ENCODE measurements around the gene MYMK.

The MYMK gene

DNA sequence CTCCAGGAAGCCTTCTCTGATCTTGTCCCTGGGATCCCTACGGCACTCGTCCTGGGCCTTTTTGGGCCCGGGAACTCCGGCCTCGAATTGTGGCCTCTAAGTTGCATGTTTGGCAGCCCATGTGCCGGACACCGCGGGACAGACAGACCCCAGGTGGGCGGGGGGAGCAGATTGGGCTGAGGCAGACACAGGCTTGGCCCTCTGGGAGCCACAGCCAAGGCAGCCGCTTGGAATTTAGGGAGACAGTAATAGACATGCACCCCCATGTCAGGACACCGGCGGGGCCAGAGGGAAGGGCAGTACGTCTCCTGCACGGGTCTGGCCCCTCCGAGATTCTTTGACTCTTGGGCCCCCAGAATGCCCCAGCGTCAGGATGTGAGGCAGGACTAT lies 45.9 kb upstream of the MYMK start:
- Histone ChIP-seq H3K79me2 (ENCODE audit: control insufficient read depth, insufficient read depth, low read length) (no peaks in the 10 kb centered on the region), H3K4ac (ENCODE audit: low read depth, low read length) (no peak overlapping the region), H3K4me1 (ENCODE audit: control insufficient read depth, low read depth, low read length) (no peaks in the 10 kb centered on the region), H3K4me2 (ENCODE audit: low read length) (no peak overlapping the region), H3K18ac (ENCODE audit: low read length) (no peak overlapping the region), H3K9ac (ENCODE audit: low read length) (no peak overlapping the region), H3K23ac (ENCODE audit: low read length) (no peak overlapping the region), H3K27ac (ENCODE audit: low read depth, low read length) (no peak overlapping the region), H3K4me3 (ENCODE audit: low read length) (no peak overlapping the region), H4K5ac (ENCODE audit: low read length) (no peak overlapping the region), H3K79me1 (ENCODE audit: low read length) (no peaks in the 10 kb centered on the region), H2BK5ac (ENCODE audit: low read length) (no peak overlapping the region), H2AK5ac (ENCODE audit: low read length) (no peak overlapping the region), H3K36me3 (ENCODE audit: control insufficient read depth, insufficient read depth, low read length) (no peaks in the 10 kb centered on the region), H2BK15ac (replicated peaks; ENCODE audit: low read depth) (no peak overlapping the region), H3K56ac (ENCODE audit: low read length) (peak overlapping the region; percentile 3), H2BK120ac (ENCODE audit: low read depth, low read length) (no peak overlapping the region), H3K27me3 (ENCODE audit: insufficient read depth, low read length, poor library complexity) (no peaks in the 10 kb centered on the region), H4K8ac (ENCODE audit: low read depth, low read length) (no peak overlapping the region)
- no CpG with 5 or more reads among the region's 16 CpGs for WGBS (ENCODE audit: extremely low coverage, insufficient coverage, low lambda C conversion rate)
- no peak for DNase-seq

DNA sequence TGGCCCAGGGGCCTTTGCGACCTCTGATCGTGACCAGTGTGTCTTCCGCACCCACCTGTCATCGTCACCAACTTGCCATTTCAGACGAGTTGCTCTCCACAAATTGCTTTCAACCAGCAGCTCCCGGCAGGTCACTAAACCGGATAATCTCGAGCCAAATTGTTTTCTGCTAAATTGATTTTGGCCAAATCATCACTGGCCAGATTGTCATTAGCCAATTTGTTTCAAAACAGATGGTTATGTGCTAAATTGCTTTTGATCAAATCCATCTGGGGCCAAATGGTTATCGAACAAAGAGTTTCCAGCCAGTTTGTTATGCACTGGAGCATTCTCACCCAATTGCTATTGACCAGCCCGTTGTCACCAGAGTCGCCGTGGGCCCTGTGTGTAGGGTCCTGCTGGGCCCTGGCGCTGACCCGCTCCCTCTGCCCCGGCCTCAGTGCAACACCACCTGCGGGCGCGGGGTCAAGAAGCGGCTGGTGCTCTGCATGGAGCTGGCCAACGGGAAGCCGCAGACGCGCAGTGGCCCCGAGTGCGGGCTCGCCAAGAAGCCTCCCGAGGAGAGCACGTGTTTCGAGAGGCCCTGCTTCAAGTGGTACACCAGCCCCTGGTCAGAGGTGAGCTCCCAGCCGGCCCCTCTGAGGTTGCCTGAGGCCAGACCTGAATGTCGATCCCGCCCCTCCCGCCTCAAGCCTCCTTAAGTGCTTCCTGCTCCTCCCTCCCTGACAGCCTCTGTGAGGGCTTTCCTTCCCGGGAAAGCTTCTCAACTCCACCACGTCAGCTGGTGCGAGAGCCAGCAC lies 45.3 kb upstream of the MYMK start:
- Histone ChIP-seq H3K27ac (ENCODE audit: low read depth, low read length) (no peak overlapping the region), H2BK15ac (replicated peaks; ENCODE audit: low read depth) (no peak overlapping the region), H3K9ac (ENCODE audit: low read length) (no peak overlapping the region), H2BK5ac (ENCODE audit: low read length) (no peak overlapping the region), H3K4ac (ENCODE audit: low read depth, low read length) (no peak overlapping the region), H3K79me2 (ENCODE audit: control insufficient read depth, insufficient read depth, low read length) (no peaks in the 10 kb centered on the region), H2AK5ac (ENCODE audit: low read length) (no peak overlapping the region), H3K23ac (ENCODE audit: low read length) (no peak overlapping the region), H3K4me3 (ENCODE audit: low read length) (no peak overlapping the region), H3K27me3 (ENCODE audit: insufficient read depth, low read length, poor library complexity) (no peaks in the 10 kb centered on the region), H3K4me2 (ENCODE audit: low read length) (no peak overlapping the region), H4K5ac (ENCODE audit: low read length) (no peak overlapping the region), H3K4me1 (ENCODE audit: control insufficient read depth, low read depth, low read length) (no peaks in the 10 kb centered on the region), H2BK120ac (ENCODE audit: low read depth, low read length) (no peak overlapping the region), H4K8ac (ENCODE audit: low read depth, low read length) (no peak overlapping the region), H3K56ac (ENCODE audit: low read length) (peak overlapping the region; percentile 15), H3K18ac (ENCODE audit: low read length) (no peak overlapping the region), H3K36me3 (ENCODE audit: control insufficient read depth, insufficient read depth, low read length) (no peaks in the 10 kb centered on the region), H3K79me1 (ENCODE audit: low read length) (no peaks in the 10 kb centered on the region)
- peak; percentile 79 for DNase-seq
- WGBS (ENCODE audit: extremely low coverage, insufficient coverage, low lambda C conversion rate): no CpG with 5 or more reads among the region's 36 CpGs

DNA sequence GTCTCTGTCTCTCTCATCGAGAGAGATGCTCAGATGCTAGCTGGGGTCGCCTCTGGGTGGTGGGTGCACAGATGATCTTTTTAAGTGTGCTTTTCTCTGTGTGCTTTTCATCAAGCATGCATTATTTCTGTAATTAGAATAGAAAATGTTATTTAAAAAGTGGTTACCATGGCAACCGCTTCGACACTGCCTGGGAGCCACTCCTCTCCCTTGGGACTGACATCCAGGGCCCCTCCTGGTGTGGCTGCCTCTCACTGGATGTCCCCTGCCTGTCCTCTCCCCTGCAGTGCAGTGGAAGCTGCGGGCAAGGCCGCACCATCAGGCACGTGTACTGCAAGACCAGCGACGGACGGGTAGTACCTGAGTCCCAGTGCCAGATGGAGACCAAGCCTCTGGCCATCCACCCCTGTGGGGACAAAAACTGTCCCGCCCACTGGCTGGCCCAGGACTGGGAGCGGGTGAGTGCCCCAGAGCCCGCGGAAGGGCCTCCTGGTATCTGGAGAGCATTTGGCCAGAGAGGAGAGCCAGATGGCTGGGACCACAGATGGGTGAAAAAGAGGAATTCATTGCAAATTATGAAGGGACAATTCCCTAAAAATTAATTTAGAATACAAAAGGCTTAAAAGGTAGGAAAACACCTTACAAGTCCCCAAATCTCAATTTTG lies 44.5 kb upstream of the MYMK start:
- Histone ChIP-seq H2BK5ac (ENCODE audit: low read length) (no peak overlapping the region), H3K9ac (ENCODE audit: low read length) (no peak overlapping the region), H3K36me3 (ENCODE audit: control insufficient read depth, insufficient read depth, low read length) (no peaks in the 10 kb centered on the region), H3K27me3 (ENCODE audit: insufficient read depth, low read length, poor library complexity) (no peaks in the 10 kb centered on the region), H2AK5ac (ENCODE audit: low read length) (no peak overlapping the region), H2BK120ac (ENCODE audit: low read depth, low read length) (no peak overlapping the region), H3K4me1 (ENCODE audit: control insufficient read depth, low read depth, low read length) (no peaks in the 10 kb centered on the region), H3K56ac (ENCODE audit: low read length) (no peak overlapping the region), H3K4ac (ENCODE audit: low read depth, low read length) (no peak overlapping the region), H3K79me1 (ENCODE audit: low read length) (no peaks in the 10 kb centered on the region), H3K4me2 (ENCODE audit: low read length) (no peak overlapping the region), H3K27ac (ENCODE audit: low read depth, low read length) (no peak overlapping the region), H3K18ac (ENCODE audit: low read length) (no peak overlapping the region), H4K5ac (ENCODE audit: low read length) (no peak overlapping the region), H3K79me2 (ENCODE audit: control insufficient read depth, insufficient read depth, low read length) (no peaks in the 10 kb centered on the region), H4K8ac (ENCODE audit: low read depth, low read length) (no peak overlapping the region), H2BK15ac (replicated peaks; ENCODE audit: low read depth) (no peak overlapping the region), H3K23ac (ENCODE audit: low read length) (no peak overlapping the region), H3K4me3 (ENCODE audit: low read length) (no peak overlapping the region)
- no peak for DNase-seq
- WGBS (ENCODE audit: extremely low coverage, insufficient coverage, low lambda C conversion rate): no CpG with 5 or more reads among the region's 14 CpGs

DNA sequence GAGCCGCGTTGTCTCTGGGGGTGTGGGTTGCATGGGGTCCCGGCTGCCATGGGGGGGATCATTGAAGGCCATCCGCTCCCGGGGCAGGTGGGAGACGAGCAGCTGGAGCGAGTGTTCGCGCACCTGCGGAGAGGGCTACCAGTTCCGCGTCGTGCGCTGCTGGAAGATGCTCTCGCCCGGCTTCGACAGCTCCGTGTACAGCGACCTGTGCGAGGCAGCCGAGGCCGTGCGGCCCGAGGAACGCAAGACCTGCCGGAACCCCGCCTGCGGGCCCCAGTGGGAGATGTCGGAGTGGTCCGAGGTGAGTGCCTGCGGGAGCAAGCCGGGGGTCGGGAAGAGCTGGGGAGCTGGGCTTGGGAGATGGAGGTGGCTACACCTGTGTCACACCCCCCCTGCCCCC lies 43.4 kb upstream of the MYMK start:
- H3K23ac ChIP-seq (ENCODE audit: low read length): no peak overlapping the region
- H4K8ac ChIP-seq (ENCODE audit: low read depth, low read length): no peak overlapping the region
- no peak overlapping the region for H2BK5ac ChIP-seq (ENCODE audit: low read length)
- no peak overlapping the region for H4K5ac ChIP-seq (ENCODE audit: low read length)
- no peak overlapping the region for H3K9ac ChIP-seq (ENCODE audit: low read length)
- H3K27ac ChIP-seq (ENCODE audit: low read depth, low read length): no peak overlapping the region
- WGBS (ENCODE audit: extremely low coverage, insufficient coverage, low lambda C conversion rate): no CpG with 5 or more reads among the region's 33 CpGs
- H2AK5ac ChIP-seq (ENCODE audit: low read length): no peak overlapping the region
- H2BK15ac ChIP-seq (replicated peaks; ENCODE audit: low read depth): no peak overlapping the region
- H3K4ac ChIP-seq (ENCODE audit: low read depth, low read length): no peak overlapping the region
- H3K4me1 ChIP-seq (ENCODE audit: control insufficient read depth, low read depth, low read length): no peaks in the 10 kb centered on the region
- no peak overlapping the region for H3K4me2 ChIP-seq (ENCODE audit: low read length)
- no peak overlapping the region for H3K18ac ChIP-seq (ENCODE audit: low read length)
- no peaks in the 10 kb centered on the region for H3K79me1 ChIP-seq (ENCODE audit: low read length)
- H3K79me2 ChIP-seq (ENCODE audit: control insufficient read depth, insufficient read depth, low read length): no peaks in the 10 kb centered on the region
- no peaks in the 10 kb centered on the region for H3K36me3 ChIP-seq (ENCODE audit: control insufficient read depth, insufficient read depth, low read length)
- no peak for DNase-seq
- no peak overlapping the region for H2BK120ac ChIP-seq (ENCODE audit: low read depth, low read length)
- no peak overlapping the region for H3K4me3 ChIP-seq (ENCODE audit: low read length)
- H3K27me3 ChIP-seq (ENCODE audit: insufficient read depth, low read length, poor library complexity): no peaks in the 10 kb centered on the region
- H3K56ac ChIP-seq (ENCODE audit: low read length): no peak overlapping the region

DNA sequence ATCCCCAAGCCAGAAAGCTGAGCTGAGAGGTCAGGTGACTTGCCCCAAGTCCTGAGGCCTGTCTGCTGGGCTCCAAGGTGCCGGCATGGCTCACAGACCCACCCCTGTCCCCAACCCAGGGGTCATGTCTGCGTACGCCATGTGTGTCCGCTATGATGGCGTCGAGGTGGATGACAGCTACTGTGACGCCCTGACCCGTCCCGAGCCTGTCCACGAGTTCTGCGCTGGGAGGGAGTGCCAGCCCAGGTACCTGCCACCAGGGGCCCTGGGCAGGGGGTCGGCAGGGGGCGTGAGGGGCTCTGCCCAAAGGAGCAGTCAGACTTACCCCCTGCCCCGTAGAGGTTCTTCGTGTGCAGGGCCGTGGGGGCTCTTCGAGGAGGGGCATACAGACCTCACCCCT lies 42.1 kb upstream of the MYMK start:
- Histone ChIP-seq H3K4me3 (ENCODE audit: low read length) (no peak overlapping the region), H3K23ac (ENCODE audit: low read length) (no peak overlapping the region), H3K4me2 (ENCODE audit: low read length) (no peak overlapping the region), H2BK15ac (replicated peaks; ENCODE audit: low read depth) (no peak overlapping the region), H2BK5ac (ENCODE audit: low read length) (no peak overlapping the region), H3K9ac (ENCODE audit: low read length) (no peak overlapping the region), H3K79me1 (ENCODE audit: low read length) (no peaks in the 10 kb centered on the region), H3K36me3 (ENCODE audit: control insufficient read depth, insufficient read depth, low read length) (no peaks in the 10 kb centered on the region), H3K4me1 (ENCODE audit: control insufficient read depth, low read depth, low read length) (no peaks in the 10 kb centered on the region), H2BK120ac (ENCODE audit: low read depth, low read length) (no peak overlapping the region), H4K8ac (ENCODE audit: low read depth, low read length) (no peak overlapping the region), H3K18ac (ENCODE audit: low read length) (no peak overlapping the region), H4K5ac (ENCODE audit: low read length) (no peak overlapping the region), H3K56ac (ENCODE audit: low read length) (no peak overlapping the region), H3K79me2 (ENCODE audit: control insufficient read depth, insufficient read depth, low read length) (no peaks in the 10 kb centered on the region), H3K27ac (ENCODE audit: low read depth, low read length) (no peak overlapping the region), H3K4ac (ENCODE audit: low read depth, low read length) (no peak overlapping the region), H3K27me3 (ENCODE audit: insufficient read depth, low read length, poor library complexity) (no peaks in the 10 kb centered on the region), H2AK5ac (ENCODE audit: low read length) (no peak overlapping the region)
- no peak for DNase-seq
- WGBS (ENCODE audit: extremely low coverage, insufficient coverage, low lambda C conversion rate): no CpG with 5 or more reads among the region's 17 CpGs

Data from mesendoderm (in vitro differentiated cells).